AG04449 (cell line): Measurements from ENCODE around the gene TMEM184B.

Experiments used
- CTCF ChIA-PET: fragments of 350-600 bp; formaldehyde crosslinking; extraction: SDS; loops from one replicate; lab custom pipeline; 2021; ENCODE audit warnings: antibody characterized with exemption; lab: Yijun Ruan, JAX
- POLR2A ChIA-PET: fragments of 400-600, 350-600 bp; formaldehyde crosslinking; extraction: SDS; loops from one replicate; lab custom pipeline; 2020; ENCODE audit warnings: antibody characterized with exemption, inconsistent platforms; lab: Yijun Ruan, JAX
- DNase-seq: peaks from one replicate; pipeline ENCODE4 v3.0.0-alpha.2; 2010; ENCODE audit warnings: low read depth, low spot score
- H3K4me3 ChIP-seq: 2 replicates; pipeline ENCODE4 v1.5.1; 2011; ENCODE audit warnings: low read depth, mild to moderate bottlenecking, control low read depth, low read length
- CTCF ChIP-seq: IDR thresholded peaks from one replicate; pipeline ENCODE4 v1.5.1; 2011; ENCODE audit warnings: mild to moderate bottlenecking, moderate library complexity, low read length, control low read depth, inconsistent platforms; ENCODE audit not compliant: insufficient read depth; ENCODE audit errors: missing control alignments

TMEM184B gene

GRCh38 chr22:38191731-38192474, 80.9 kb downstream of the TMEM184B start:
- ChIA-PET CTCF (interaction anchor here (0.7 to 1.6 kb wide), 4 partner anchors 9 to 77 kb away, joined by 3 to 7 read pairs (median 4); partner anchors contain the start of gene PLA2G6), POLR2A (interaction anchor here (0.9 kb wide), 1 partner anchor 10 kb away, joined by 5 read pairs; the partner anchor contains the start of gene PLA2G6)
- H3K4me3 ChIP-seq: no peak overlapping the region
- no peak for TF ChIP-seq CTCF
- no peak for DNase-seq

- DNase-seq: no peak
- TF ChIP-seq CTCF: no peak
- ChIA-PET CTCF (interaction anchor here (1.0 to 1.5 kb wide), 3 partner anchors 9 to 137 kb away, joined by 3 to 4 read pairs (median 3); partner anchors contain the start of gene PLA2G6), POLR2A (interaction anchor here (0.9 kb wide), 1 partner anchor 9 kb away, joined by 5 read pairs; the partner anchor contains the start of gene PLA2G6)
- no peak overlapping the region for H3K4me3 ChIP-seq
Observed at GRCh38 chr22:38191055-38191454, 81.8 kb downstream of the TMEM184B start.

GRCh38 chr22:38190581-38190980, 82.2 kb downstream of the TMEM184B start:
- no peak for DNase-seq
- ChIA-PET POLR2A (no interaction called here), CTCF (interaction anchor here (1.0 to 1.5 kb wide), 2 partner anchors 9 to 138 kb away, joined by 3 read pairs; partner anchors contain the start of gene PLA2G6)
- no peak overlapping the region for H3K4me3 ChIP-seq
- TF ChIP-seq CTCF: no peak

GRCh38 chr22:38189104-38189503, 83.7 kb downstream of the TMEM184B start:
- no peak for DNase-seq
- H3K4me3 ChIP-seq: no peak overlapping the region
- TF ChIP-seq CTCF: no peak
- ChIA-PET POLR2A (no interaction called here), CTCF (interaction anchor here (1.1 kb wide), 1 partner anchor 133 kb away, joined by 3 read pairs; no protein-coding TSS in a partner anchor)

- DNase-seq: no peak
- CTCF ChIA-PET: interaction anchor here (1.6 kb wide), 1 partner anchor 73 kb away, joined by 4 read pairs; no protein-coding TSS in a partner anchor
- H3K4me3 ChIP-seq: no peak overlapping the region
- no peak for TF ChIP-seq CTCF
- POLR2A ChIA-PET: no interaction called here
Observed at GRCh38 chr22:38187413-38188212, 85.2 kb downstream of the TMEM184B start.
